EL (cell line): ENCODE measurements around the gene SLC30A3.
"Not testable (repeated sequence)": the region's sequence is repeated elsewhere in the genome, so short reads cannot be mapped to it uniquely, and the experiment has no call there.

Source experiments
- DNase-seq: peaks from one replicate; pipeline ENCODE4 v3.0.0-alpha.2; 2016

SLC30A3 gene

DNA sequence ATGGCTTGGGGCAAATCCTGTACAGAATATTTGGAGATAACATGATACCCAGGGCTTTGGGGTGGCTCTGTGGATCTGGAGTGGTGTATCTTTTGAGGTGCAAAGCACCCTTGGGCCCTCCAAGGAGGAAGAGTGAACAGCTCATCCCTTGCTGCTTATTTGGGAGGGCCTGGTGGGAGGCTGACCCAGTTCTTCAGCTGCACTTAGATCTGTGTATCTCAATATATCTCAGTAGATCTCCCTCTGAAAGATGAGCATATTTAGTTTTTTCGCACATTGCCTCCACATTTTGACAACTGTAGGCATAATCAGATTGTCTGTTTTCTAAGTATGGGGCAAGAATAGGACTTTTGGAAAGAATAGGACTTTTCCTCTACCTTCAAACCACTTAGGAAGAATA lies 22.1 kb upstream of the SLC30A3 start:
- DNase-seq, result no peak

DNA sequence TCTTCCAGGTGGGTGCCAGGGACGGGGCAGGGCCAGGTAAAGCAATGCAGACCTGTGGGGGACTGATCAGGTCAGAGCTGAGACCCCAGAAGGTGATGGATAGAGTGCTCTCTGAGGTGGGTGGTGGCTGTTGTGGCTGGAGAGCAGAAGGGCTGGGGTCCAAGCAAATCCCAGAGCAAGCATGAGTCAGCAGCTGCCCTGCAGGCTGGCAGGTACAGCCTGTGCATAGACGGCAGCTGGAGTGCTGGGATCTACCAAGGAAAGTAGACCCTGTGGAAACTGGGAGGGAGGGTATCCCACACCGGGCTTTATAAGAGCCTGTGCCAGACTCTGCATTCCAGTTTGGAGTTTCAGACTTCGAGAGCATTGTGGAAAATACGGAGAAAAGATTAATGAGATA lies 20.0 kb upstream of the SLC30A3 start:
- no peak for DNase-seq

DNA sequence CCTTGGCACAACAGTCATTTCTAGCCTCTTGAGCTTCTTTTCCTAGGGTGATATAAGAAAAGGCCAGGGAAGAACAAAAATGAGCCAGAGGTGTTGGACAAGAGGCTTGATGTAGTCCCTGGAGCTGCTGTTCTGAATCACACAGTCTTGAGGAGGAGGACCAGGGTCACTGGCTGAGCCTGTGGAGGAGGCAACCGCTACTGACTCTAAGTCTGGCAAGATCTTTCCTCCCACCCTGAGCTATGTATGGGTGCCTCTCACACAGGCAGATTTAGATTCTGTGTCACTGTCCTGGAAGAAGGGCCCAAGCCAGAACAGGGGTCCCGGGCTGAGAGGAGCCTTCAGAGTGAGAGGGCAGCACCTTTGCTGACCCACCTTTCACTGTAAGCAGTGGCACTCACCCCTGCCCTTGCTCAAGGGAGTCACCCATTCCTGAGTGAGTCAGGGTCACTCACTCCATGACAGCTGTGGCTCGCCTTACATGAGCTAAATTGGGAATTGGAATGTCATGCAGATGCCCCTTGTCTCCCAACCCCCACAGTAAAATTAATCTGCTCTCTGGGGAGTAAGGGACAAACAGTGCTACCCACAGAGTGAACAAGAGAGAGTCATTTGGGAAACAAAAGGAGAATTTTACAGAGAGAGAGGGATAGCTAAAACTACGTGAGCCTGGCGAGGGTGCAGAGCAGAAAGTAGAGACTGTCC lies 19.2 kb upstream of the SLC30A3 start, which contains the start of gene TRIM54:
Gene TRIM54, plus strand, starts transcription at position 575 of the 705 bp plus-strand sequence. CDS start 303 bp downstream, outside the sequence.
- DNase-seq, result no peak

DNA sequence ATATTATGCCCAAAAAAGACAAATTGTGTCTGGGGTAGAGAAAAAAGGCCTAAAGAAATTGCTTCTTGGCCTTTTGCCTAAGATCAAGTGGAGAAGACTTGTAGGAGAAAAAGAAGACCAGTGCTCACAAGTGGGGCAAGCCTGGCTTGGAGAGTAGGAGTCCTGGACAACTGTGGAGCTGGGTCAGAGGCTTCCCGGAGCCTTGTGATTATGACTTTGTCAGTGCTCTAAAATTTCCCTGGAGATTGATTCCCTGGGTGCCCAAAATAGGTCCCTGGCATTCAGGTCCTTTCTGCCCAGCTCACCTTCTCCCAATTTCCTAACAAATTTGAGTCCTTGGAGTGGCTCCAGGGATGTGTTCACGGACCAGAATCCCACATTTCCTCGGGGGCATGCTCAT lies 18.6 kb upstream of the SLC30A3 start:
- no peak for DNase-seq

DNA sequence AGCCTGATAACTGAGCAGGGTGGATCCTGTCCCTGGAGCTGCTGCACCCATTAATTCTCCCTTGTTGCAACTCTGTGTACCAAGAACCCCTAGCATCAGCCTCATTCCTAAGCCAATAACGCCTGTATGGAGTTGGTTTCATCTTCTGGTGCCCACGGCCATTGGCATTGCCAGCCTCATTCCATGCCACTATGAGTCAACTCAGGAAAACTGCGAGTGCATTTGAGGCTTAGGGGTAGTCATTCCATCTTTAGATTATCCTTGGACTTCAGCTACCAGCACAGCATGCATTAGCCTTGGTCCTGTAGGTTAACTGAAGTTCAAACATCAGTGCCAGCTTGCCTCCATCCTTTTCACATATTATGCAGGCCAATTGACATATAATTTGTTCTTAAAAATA lies 18.0 kb upstream of the SLC30A3 start:
- no peak for DNase-seq

DNA sequence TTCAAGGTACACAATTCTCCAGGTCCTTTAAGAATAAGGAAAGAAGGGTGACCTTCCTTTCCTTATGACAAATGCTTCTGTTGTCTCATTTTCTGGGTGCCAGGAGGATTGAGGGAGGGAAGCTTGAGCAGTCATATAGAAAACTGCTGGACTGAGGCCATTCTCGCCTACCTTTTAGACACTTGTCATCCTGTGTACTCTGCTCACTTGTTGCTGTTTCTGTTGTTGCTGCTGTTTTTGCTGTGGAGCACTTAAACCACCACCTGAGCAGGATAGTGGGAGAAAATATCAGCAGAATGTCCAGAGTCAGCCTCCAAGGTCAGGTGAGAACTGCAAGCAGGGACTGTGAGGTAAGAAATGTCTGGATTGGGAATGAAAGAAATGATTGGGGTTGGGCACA lies 15.2 kb upstream of the SLC30A3 start:
- no peak for DNase-seq

DNA sequence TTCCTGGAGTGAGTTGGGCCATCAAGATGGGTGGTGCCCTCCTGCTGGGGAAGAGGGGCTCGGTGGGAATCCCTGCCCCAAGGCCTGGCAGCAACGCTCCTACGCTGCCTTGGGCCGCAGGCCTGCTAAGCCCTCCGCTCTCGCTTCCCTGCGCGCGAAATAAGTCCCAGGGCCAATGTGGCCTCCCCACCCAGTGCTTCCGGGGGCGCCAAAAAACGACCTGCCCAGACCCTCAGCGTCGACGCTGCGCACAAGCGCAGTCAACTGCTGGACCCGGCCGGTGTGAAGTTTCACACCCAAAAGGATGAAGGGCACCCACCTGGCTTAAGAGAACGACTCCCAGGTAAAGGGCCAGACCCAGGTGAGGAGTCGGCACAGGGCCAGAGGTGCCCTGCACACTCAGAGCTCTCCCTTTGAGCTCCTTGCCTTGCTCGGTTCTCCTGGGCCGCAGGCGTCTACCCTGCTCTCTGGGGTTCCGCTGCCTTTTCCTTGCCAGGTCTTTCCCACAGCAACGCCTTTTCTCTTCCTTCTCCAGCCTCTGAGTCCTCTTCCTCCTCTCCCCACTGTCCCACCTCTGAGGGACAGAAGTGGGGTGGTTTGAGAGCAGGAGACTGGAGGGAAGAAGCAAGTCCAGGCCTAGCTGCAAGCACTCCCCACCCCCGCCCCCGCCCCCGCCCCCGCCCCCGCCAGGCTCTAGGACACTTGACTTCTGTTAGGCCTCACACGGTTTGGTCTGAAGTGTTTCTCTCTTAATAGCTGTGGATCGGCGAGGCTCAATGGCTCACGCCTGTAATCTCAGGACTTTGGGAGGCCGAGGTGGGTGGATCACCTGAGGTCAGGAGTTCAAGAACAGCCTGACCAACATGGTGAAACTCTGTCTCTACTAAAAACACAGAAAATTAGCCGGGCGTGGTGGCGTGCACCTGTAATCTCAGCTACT lies 12.6 kb upstream of the SLC30A3 start, which contains the start of gene DNAJC5G:
Gene DNAJC5G, plus strand, starts transcription at position 223 of the 940 bp plus-strand sequence. CDS start 1,296 bp downstream, outside the sequence.
- DNase-seq, result no peak

DNA sequence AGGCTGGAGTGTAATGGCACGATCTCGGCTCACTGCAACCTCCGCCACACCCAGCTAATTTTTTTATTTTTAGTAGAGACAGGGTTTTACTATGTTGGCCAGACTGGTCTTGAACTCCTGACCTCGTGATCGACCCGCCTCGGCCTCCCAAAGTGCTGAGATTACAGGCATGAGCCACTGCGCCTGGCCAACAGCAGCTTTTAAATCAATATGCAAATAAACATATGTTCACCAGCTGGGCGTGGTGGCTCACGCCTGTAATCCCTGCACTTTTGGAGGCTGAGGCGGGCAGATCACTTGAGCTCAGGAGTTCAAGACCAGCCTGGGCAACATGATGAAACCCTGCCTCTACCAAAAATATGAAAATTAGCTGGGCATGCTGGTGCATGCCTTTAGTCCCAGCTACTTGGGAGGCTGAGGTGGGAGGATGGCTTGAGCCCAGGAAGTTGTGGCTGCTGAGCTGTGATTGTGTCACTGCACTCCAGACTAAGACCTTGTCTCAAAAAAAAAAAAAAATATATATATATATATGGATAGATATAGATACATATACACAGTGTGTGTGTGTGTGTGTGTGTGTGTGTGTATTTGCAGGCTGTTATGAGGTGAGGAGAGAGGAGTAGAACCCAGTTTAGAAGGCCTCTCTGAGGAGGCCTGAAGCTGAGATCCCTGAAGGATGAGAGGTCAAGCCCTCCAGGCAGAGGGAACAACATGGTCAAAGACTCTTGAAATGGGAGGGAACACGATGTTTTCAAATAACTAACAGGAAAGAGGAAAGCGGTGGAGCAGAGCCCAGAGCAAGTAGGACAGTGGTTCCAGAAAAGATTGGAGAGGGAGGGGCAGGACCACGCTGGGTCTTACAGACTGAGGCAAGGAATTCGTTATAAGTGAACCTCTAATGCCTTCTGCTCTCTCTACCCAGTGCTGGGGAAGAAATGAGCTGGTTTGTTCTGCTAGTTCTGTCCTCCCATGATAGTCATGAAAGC lies 10.0 kb upstream of the SLC30A3 start:
- DNase-seq, result not testable (repeated sequence)

DNA sequence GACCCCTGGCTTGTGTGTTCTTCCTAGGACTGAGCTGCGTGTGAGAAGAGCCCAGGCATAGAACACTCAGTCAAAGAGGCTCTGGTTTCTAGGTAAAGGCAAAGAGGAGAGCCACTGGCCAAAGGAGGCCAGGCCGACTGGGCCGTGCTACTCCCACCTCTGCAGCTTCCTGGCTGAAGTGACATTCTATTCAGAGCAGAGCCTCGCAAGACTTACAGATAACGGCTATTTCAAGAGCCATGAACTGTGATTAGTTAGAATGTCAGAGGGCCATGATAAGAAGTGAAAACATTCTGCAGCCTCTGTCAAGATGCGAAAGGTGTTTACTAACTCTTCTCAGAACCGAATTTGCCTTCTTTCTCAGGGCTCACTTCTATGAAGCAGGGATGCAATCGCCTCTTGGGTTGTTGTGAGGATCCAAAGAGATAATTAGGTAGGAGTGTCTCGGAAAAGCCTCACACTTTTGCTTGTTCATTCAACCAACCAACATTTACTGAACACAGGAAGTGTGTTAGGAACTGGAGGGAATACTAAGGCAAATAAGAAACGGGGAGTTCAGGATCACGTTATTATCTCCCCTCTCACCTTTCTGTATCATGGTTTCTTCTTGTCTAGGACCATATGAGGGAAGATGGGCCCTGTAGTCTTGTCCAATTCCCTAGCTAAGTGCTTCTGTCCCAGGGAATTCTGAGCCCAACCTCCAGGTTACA lies 8.9 kb upstream of the SLC30A3 start:
- no peak for DNase-seq

DNA sequence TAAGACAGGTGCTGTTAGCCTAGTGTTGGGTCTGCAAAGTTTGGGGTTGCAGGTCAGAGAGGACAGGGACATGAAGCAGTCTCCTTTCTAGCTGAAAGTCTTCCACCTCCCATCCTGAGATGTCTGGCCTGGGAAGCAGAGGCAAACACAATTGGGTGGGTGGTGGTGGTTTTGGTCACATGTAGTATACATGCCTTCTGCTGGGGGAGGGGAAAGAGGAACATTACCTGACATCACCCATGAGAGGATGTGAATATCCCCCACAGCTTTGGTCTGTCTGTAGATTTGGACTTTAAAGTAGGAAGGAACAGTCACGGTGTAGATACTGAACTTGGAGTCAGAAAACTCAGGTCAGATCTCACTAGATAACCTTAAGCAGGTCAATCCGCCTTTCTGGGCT lies 7.8 kb upstream of the SLC30A3 start:
- DNase-seq, result no peak

DNA sequence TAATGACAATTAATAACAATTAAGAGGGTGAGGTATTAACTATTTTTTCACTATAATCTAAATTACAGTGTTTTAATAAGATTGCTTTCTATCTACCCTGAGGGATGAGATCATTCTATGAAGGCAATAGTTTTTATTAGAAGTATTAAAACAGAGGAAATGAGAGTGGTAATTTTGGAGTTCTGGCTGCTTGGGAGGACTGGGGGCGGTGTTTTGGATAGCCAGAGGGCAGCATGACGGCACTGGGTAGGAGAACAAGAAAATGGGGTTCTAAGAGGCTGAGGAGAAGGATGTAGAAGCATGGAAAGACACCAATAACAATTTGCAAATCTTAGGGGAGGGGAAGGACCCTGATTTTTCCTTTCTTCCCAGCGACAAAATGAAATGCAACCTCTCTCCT lies 7.3 kb upstream of the SLC30A3 start:
- no peak for DNase-seq

DNA sequence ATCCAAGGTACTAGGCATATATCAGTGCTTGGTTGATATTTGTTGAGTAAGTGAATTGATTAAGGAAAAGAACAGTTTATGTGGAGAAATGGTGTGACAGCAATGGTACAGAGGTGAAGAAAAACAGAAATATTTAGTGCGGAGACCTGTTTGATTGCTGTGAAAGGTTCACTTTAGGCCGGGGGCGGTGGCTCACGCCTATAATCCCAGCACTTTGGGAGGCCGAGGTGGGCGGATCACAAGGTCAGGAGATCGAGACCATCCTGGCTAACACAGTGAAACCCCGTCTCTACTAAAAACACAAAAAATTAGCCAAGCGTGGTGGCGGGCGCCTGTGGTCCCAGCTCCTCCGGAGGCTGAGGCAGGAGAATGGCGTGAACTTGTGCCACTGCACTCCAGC lies 5.4 kb upstream of the SLC30A3 start:
- DNase-seq, result not testable (repeated sequence)

DNA sequence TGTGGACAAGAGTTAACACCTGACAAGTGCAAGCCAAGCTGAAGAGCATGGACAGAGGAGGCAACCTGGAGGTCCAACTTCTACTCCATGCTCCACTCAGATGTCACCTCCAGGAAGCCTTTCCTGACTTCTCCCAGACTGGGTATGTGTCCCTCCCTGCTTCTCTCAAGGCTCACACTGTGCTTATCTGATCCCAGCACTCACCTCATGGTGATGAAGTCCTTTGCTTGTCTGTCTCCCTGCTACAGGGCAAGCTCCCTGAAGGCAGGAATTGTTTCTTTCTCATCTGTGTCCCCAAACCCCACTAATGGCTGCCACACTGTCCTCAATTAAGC lies 2.7 kb upstream of the SLC30A3 start:
- no peak for DNase-seq

DNA sequence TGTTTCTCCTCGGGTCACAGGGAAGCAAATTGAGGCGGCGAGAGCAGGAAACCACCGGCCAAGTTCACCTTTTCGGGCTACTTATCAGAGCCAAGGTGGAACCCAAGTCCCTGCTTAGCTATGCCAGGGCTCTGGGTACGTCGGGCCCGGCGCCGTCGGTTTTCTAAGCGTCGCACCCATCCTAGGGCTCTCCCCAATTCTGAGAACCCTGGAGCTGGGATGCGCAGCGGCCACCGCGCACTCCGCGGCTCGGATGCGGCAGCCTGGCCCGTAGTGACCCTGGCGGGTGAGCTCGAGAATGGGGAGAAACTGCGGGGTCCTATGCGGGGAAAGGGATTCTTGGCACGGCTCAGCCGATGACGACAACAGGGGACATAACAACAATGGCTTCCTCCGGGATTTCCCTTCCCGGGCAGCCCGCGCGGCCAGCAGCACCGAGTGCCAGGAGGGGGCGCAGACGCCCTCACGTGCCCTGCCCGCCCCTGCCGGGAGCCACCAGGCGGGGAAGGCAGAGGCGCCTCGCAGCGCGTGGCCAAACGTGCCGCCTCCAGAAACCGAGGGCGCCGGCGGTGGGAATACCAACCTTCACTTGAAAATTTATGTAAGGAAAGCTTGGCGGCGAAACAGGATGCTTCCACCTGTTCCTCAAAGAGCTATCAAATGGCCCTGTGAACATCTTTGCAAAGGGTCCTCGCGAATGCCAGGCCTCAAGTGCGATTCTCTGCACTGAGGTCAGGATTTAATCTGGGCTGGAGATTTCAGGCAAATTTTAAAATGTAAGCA lies 2.1 kb upstream of the SLC30A3 start:
- DNase-seq, result peak; percentile 73

DNA sequence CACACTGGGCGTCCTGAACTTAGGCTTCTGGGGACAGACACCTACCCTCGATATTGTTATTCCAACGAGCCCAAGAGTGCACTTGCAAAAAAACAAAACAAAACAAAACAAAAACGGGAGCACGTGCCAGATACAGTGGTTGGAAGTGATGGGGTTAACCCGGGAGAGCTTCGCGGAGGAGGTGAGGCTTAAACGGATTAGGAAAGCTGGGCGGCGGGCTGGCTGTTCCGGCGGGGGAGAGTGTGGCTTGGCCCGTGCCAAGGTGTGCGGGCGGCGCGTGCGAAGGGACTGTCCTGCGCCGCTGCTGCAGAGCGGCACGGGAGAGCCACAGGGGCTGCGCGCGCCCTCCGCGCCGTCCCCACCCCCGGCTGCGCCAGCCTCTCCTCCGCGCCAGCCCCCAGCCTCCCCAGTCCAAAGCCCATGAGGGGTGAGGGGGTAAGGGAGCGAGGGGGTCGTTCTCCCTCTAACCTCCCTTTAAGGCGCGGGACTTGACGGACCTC lies 1.5 kb upstream of the SLC30A3 start:
- DNase-seq, result no peak

DNA sequence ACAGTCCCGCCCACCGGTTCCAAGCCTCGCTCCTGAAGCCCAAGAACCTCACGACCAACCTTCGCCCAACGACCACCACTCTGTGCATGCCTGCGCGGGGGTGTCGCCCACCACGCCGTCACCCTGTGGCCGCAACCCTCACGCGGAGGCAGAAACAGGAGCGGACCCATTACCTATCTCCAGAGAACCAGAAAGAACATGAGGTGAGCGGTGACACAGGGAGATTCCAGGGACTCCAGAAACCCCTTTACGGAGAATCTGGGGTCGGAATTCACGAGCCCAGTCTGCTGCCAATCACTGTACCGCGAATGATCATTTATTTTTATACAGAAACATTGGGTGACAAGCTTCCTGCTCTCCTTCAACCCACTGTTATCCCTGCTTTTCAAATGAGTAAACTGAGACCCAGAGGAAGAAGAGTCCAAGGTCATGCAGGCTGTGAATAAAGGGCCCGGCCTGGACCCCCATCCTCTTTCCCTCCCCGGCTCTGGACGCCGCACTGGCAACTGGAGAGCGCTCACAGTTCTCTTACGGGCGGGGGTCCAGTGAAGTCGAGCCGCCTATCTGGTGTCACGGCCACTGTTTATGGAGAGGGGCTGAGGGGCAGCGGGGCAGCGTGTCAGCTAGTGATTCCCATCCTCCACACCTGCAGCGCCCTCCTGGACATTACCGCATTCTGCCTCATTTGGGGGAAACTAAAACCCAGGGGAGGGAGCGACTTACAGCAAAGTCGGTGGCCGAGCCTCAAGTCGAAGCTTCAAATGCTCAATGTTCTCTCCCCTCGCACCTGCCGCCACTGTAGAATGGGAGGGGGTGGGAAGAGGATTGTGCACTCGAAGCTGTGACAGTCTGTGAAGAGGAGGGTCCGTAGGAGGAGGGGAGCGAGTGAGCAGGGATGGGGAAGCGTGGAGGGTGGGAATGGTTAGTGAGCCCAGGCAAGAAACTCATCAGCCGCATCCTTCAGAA lies 723 bp upstream of the SLC30A3 start:
- DNase-seq, result no peak

DNA sequence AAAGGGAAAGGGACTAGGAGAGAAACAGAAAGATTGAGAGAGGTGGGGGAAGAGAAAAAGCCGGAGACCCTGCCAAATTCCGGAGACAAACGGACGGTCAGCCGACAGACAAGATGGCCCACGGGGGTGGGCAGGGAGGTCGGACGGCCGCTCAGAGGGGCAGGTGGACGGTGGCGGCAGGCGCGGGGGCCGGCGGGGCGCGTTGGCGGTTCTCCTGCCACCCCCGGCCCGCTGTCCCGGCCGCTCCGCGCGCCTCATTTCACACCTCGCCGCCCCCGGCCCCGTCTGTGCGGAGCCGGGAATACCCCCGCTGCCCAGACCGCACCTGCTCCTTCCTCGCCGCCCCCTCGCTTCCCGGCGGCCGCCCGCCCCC lies 935 bp downstream of the SLC30A3 start:
- no peak for DNase-seq

DNA sequence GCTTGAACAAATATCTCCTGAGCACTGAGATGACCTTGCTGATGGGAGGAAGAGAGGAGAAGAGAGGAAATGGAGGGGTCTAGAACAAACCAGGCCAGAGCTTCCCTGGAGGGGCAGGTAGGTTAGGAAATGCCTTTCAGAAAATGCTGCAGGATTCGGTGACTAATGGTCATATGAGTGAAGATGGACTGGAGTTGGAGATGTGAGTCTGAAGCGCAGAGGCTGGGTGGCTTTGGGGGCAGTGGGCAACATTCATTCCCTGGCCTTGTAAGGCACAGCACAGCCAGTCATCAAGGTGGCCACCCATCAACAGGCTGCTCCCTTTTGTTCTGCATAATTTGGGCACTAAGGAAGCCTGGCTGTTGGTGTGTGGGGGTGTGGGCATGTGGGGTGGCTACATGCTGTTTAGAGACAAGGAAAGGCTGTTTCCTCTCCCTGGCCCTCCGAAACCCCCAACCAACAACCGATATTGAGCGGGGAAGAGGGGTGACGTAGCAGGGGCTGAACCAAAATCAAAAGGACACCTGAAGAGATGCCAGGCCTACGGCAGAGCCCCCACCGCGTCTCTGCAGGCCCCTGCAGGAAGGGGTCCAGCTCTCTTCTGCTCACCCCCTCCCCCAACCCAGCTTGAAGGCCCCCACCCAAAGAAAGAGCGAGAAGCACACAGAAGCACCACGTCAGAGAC lies 1.5 kb downstream of the SLC30A3 start:
- DNase-seq, result no peak

DNA sequence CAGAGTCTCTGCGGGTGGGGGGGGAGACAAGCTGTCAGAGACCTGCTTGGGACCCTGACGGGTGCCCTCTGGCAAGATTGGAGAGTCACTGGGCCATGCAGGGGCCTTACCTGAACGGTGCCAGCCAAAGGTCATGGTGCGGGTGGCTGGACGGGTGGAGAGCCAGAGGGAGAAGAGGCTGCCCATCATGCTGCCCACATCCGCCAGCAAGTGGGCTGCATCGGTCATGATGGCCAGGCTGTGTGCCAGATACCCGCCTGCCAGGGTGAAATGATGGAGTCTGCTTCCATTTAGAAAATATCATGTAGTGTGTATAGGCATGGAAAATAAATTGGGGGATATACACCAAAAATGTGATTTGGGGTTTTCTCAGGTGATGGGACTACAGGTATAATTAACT lies 4.8 kb downstream of the SLC30A3 start:
- DNase-seq, result no peak
